HL-60 (cell line): Measurements from ENCODE around the gene ABCC1.

Experiments
- GABPA ChIP-seq: IDR thresholded peaks from 2 replicates; pipeline ENCODE4 v1.6.1; 2012; ENCODE audit warnings: low read depth
- POLR2AphosphoS5 ChIP-seq: IDR thresholded peaks from 2 replicates; pipeline ENCODE4 v1.6.1; 2012; ENCODE audit warnings: low read depth
- REST ChIP-seq: IDR thresholded peaks from 2 replicates; pipeline ENCODE4 v1.6.1; 2012; ENCODE audit warnings: low read depth; ENCODE audit not compliant: insufficient replicate concordance
- TF ChIP-seq, protein P1 (sequence below): IDR thresholded peaks from one replicate; pipeline ENCODE4 v1.5.1; 2011; ENCODE audit warnings: low read length, control low read depth, inconsistent platforms; ENCODE audit not compliant: insufficient read depth

DNA sequence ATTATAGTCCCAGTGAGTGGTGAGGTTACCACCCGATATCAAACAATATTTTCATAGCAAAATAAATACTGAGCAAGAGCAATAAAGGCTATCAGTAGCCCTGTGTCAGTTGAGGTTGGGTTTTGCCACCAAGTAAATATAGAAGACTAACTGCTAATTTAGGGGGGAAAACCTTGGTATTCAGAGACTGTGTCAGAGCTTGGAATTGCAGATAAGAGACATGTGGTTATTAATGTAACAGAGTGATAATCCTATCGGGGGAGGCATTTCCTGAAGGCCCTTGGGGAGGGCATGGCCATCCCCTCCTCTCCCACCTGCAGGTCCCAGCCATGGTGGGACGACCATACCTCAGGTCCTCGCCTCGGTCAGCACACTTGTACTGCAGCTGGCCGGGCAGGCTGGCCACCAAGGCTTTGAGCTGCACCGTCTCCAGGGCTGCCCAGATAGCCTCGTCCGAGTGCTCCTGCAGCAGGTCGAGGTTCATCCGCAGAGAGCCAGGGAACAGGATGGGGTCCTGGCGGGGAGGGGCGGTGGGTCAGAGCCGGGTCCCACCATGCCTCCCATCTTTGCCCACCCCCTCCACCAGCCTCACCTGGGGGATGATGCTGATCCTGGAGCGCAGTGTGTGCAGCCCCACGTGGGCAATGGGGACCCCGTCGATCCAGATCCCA lies 205.0 kb downstream of the ABCC1 start:
- TF ChIP-seq, protein P1, sequence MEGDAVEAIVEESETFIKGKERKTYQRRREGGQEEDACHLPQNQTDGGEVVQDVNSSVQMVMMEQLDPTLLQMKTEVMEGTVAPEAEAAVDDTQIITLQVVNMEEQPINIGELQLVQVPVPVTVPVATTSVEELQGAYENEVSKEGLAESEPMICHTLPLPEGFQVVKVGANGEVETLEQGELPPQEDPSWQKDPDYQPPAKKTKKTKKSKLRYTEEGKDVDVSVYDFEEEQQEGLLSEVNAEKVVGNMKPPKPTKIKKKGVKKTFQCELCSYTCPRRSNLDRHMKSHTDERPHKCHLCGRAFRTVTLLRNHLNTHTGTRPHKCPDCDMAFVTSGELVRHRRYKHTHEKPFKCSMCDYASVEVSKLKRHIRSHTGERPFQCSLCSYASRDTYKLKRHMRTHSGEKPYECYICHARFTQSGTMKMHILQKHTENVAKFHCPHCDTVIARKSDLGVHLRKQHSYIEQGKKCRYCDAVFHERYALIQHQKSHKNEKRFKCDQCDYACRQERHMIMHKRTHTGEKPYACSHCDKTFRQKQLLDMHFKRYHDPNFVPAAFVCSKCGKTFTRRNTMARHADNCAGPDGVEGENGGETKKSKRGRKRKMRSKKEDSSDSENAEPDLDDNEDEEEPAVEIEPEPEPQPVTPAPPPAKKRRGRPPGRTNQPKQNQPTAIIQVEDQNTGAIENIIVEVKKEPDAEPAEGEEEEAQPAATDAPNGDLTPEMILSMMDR: no peak
- TF ChIP-seq POLR2AphosphoS5: no peak
- TF ChIP-seq REST: no peak
- TF ChIP-seq GABPA: no peak
